Activated T-cell treated with anti-CD3 and anti-CD28 coated beads, Interleukin-2, amount 50 U/mL, for 4 hours (primary cell): ENCODE data around the gene CEP57L1. TPM values are rescaled to one million over a fixed set of nuclear protein-coding genes. Genes with fewer than 3 reads are reported as not detected.
"Not testable (repeated sequence)": the region's sequence is repeated elsewhere in the genome, so short reads cannot be mapped to it uniquely, and the experiment has no call there.

Source experiments
- ATAC-seq, 2 donors: fragments of 200-7000 bp; cut with Tn5 transposase; one replicate each; pipeline ENCODE4 v1.10.0; 2021
- DNase-seq: peaks from one replicate; pipeline ENCODE4 v3.0.0-alpha.2; 2020
- H3K27me3 Mint-ChIP-seq: one replicate; pipeline ENCODE4 v1.8.0; 2021; ENCODE audit warnings: low read depth, mixed read lengths
- H3K36me3 Mint-ChIP-seq: one replicate; pipeline ENCODE4 v1.8.0; 2022; ENCODE audit warnings: mixed read lengths; ENCODE audit not compliant: insufficient read depth
- H3K4me1 Mint-ChIP-seq: one replicate; pipeline ENCODE4 v1.8.0; 2021; ENCODE audit warnings: low read depth, mixed read lengths
- H3K4me3 Mint-ChIP-seq: one replicate; pipeline ENCODE4 v1.8.0; 2021; ENCODE audit warnings: mild to moderate bottlenecking, moderate library complexity, mixed read lengths
- H3K9me3 Mint-ChIP-seq: one replicate; pipeline ENCODE4 v1.8.0; 2021; ENCODE audit warnings: mixed read lengths
- total RNA-seq, 3 donors: library from RNA; stranded (reverse); gene quantifications; one replicate each; pipeline ENCODE4 v1.2.1, GENCODE V29; 2021

The CEP57L1 gene
- total RNA-seq, 3 donors from 2014 or later = 7.5 to 8.2 (median 7.6) TPM

DNA sequence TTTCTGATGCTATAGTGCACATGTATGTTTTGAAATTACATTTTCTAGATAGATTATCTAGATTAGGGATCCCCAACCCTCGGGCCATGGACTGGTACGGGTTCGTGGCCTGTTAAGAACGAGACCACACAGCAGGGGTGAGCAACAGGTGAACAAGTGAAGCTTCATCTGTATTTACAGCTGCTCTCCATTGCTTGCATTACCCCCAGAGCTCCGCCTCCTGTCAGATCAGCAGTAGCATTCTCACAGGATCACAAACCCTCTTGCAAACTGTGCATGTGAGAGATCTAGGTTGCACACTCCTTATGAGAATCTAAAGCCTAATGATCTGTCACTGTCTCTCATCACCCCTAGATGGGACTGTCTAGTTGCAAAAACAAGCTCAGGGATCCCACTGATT, 10.4 kb downstream of the CEP57L1 start:
- Mint-ChIP-seq H3K27me3 (no peaks in the 10 kb centered on the region), H3K9me3 (no peaks in the 10 kb centered on the region), H3K4me3 (no peak overlapping the region), H3K36me3 (peaks cover 5% of the 10 kb centered on the region), H3K4me1 (peaks cover 2% of the 10 kb centered on the region)
- DNase-seq (no peak), ATAC-seq (no peak)

DNA sequence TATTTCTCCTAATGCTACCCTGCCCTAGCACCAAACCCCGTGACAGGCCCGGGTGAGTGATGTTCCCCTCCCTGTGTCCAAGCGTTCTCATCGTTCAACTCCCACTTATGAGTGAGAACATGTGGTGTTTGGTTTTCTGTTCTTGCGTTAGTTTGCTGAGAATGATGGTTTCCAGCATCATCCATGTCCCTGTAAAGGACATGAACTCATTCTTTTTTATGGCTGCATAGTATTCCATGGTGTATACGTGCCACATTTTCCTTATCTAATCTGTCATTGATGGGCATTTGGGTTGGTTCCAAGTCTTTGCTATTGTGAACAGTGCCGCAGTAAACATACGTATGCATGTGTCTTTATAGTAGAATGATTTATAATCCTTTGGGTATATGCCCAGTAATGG, 14.4 kb downstream of the CEP57L1 start:
- H3K4me1 Mint-ChIP-seq, ATAC-seq, H3K36me3 Mint-ChIP-seq, H3K4me3 Mint-ChIP-seq, DNase-seq, H3K9me3 Mint-ChIP-seq, H3K27me3 Mint-ChIP-seq: not testable (repeated sequence)

DNA sequence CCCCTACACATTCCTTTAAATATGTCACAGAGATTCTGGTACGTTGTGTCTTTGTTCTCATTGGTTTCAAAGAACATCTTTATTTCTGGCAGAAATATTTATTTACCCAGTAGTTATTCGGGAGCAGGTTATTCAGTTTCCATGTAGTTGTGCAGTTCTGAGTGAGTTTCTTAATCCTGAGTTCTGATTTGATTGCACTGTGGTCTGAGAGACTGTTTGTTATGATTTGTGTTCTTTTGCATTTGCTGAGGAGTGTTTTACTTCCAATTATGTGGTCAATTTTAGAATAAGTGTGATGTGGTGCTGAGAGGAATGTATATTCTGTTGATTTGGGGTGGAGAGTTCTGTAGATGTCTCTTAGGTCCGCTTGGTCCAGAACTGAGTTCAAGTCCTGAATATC, 17.4 kb downstream of the CEP57L1 start:
- not testable (repeated sequence) for H3K27me3 Mint-ChIP-seq, DNase-seq, H3K9me3 Mint-ChIP-seq, H3K4me1 Mint-ChIP-seq, H3K36me3 Mint-ChIP-seq, H3K4me3 Mint-ChIP-seq, ATAC-seq

DNA sequence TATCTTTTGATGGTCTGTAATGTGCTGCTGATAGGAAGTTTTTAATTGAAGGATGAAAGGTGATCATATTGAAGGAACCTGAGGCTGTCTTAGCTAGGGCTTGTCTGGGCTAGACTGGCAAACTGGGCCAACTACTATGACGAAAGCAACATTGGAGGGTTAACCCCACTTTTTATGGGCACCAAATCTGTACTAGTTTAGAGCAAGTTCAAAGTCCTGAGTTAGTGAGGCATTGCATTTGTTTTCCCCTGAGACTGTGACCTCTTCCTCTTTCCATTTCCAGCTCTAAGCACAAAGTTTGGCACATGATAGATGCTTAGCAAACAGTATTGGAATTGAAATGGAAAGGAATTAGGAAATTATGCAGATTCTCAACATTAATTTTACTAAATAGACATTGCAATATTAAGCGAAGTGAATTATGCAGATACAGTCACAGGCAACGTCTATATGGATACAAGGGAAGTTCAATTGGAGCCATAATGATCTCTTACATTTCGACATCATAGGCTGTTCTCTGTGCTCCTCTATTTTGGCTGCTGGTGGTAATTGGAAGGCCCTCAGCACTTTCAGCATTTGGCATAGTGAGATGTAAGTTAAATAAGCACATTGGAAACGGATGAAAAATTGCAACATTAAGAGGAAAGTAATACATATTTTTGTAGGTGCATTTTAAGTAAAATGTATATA, 22.2 kb downstream of the CEP57L1 start:
- Mint-ChIP-seq H3K4me3 (no peak overlapping the region), H3K9me3 (no peaks in the 10 kb centered on the region), H3K36me3 (no peaks in the 10 kb centered on the region), H3K27me3 (no peaks in the 10 kb centered on the region), H3K4me1 (peaks cover 15% of the 10 kb centered on the region)
- DNase-seq = no peak
- ATAC-seq = no peak

DNA sequence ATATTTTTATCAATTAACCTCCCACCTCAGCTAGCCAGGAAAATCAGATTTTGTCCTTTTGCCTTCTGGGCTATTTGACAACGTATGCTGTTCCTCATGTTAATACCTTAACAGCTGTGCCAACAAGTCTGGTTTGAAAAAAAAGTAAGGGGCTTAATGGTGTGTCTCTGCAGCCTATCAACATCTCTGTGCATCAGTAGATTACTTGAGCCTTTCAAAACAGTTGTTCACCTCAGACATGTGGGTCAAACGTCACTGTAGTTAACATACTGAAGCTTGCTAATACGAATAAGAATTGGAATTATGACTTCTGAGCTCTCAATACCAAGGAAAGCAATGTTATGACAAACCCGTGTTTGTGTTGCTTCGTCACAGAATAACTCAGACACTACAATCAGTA, 23.0 kb downstream of the CEP57L1 start:
- Mint-ChIP-seq H3K4me3 (no peak overlapping the region), H3K36me3 (no peaks in the 10 kb centered on the region), H3K27me3 (no peaks in the 10 kb centered on the region), H3K9me3 (no peaks in the 10 kb centered on the region), H3K4me1 (peaks cover 12% of the 10 kb centered on the region)
- DNase-seq = no peak
- ATAC-seq = no peak

DNA sequence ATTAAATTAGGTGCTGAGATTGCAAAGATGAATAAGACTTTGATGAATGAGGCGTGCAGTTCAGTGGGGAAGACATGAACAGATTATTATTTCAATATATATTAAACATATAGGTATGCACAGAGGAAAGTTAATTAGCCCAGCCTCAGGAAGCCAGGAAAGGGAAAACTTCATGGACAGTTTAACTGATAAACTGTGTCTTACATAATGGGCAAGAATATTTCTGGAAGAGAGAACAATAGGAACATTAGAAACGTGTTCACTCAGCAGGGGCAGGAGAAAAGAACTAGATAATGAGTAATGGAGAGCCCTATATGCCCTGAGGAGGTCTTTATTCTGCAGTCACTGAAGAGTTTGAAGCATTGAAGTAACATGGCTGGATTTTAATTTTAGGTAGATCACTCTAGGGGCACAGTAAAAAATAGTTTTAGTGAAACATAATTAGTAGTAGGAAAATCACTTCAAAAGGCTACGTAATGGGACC, 23.6 kb downstream of the CEP57L1 start:
- Mint-ChIP-seq H3K9me3 (no peaks in the 10 kb centered on the region), H3K4me1 (peaks cover 12% of the 10 kb centered on the region), H3K27me3 (no peaks in the 10 kb centered on the region), H3K36me3 (no peaks in the 10 kb centered on the region), H3K4me3 (no peak overlapping the region)
- DNase-seq = no peak
- ATAC-seq = no peak

DNA sequence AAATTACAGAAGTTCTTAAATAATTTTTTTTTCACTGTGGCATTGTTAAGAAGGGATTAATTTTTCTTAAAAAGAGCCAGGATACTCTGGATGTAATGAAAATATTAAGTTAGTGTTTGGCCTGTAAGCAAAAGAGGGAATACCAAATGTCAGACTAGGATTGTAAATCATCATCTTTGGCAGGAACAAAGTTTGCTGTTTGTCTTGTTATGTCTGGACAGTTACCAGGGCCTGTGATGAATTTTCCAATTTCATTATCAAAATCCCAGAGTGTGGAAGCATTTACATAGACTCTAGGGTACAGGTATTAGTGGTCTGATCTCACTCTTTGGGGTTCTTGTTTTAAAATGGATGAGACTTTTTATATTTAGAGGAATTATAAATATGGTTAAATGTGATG, 26.1 kb downstream of the CEP57L1 start:
- H3K9me3 Mint-ChIP-seq = no peaks in the 10 kb centered on the region
- no peak for ATAC-seq
- no peaks in the 10 kb centered on the region for H3K27me3 Mint-ChIP-seq
- H3K4me1 Mint-ChIP-seq = peaks cover 12% of the 10 kb centered on the region
- no peak for DNase-seq
- H3K36me3 Mint-ChIP-seq = peaks cover 3% of the 10 kb centered on the region
- H3K4me3 Mint-ChIP-seq = no peak overlapping the region

DNA sequence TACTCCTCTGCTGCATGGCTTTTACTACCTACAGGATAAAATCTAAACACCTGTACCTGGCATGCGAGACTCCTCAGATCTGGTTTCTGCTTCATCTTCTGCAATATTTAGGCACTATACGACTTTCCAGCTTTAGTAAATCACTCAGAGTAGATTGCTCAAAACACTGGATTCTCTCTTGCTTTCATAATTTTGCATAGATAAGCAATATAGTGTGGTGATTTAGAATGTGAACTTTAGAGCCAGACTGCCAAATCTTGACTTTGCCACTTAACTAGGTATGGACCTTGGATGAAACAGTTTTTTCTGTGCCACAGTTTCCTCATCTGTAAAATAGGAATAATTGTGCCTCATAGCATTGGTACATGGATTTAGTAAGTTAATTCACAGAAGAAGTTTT, 28.9 kb downstream of the CEP57L1 start:
- Mint-ChIP-seq H3K9me3 (no peaks in the 10 kb centered on the region), H3K4me1 (peaks cover 12% of the 10 kb centered on the region), H3K27me3 (no peaks in the 10 kb centered on the region), H3K4me3 (no peak overlapping the region), H3K36me3 (peaks cover 6% of the 10 kb centered on the region)
- DNase-seq (no peak), ATAC-seq (no peak)

DNA sequence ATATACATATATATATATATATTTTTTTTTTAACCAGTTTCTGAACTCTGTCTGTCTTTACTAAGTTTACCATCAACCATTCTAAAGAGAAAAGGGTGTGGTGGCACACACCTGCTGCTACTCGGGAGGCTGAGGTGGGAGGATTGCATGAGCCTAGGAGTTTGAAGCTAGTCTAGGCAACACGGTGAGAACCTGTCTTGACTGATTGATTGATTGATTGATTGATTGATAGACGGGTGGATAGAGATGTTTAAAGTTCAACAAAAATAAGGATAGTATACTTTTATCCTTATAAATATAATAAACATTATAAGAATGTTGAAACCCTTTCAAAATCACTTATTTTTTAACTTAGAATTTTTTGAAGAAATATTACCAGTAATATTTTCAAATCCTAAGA, 30.2 kb downstream of the CEP57L1 start:
- no peak for ATAC-seq
- Mint-ChIP-seq H3K4me1 (peaks cover 7% of the 10 kb centered on the region), H3K4me3 (no peak overlapping the region), H3K9me3 (no peaks in the 10 kb centered on the region), H3K27me3 (no peaks in the 10 kb centered on the region), H3K36me3 (peaks cover 9% of the 10 kb centered on the region)
- no peak for DNase-seq

DNA sequence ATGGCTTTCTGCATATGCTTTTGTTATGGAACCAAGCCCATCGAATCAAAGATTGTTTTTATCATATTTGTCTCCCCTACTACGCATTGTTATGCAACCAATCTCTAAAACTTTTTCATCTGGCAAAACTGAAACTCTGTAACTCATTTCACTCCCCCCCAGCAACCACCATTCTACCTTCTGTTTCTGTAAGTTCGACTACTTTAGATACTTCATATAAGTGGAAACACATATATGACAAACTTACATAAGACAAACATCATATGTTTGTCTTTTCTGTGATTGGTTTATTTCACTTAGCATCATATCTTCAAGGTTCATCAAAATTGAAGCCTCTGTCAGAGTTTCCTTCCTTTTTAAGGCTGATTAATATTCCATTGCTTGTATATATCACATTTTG, 34.8 kb downstream of the CEP57L1 start:
- no peaks in the 10 kb centered on the region for H3K27me3 Mint-ChIP-seq
- no peak for ATAC-seq
- peaks cover 3% of the 10 kb centered on the region for H3K9me3 Mint-ChIP-seq
- no peak overlapping the region for H3K4me3 Mint-ChIP-seq
- peaks cover 9% of the 10 kb centered on the region for H3K36me3 Mint-ChIP-seq
- DNase-seq = no peak
- H3K4me1 Mint-ChIP-seq = peaks cover 1% of the 10 kb centered on the region

DNA sequence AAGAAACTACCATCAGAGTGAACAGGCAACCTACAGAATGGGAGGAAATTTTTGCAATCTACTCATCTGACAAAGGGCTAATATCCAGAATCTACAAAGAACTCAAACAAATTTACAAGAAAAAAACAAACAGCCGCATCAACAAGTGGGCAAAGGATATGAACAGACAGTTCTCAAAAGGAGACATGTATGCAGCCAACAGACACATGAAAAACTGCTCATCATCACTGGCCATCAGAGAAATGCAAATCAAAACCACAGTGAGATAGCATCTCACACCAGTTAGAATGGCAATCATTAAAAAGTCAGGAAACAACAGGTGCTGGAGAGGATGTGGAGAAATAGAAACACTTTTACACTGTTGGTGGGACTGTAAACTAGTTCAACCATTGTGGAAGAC, 40.3 kb downstream of the CEP57L1 start:
- not testable (repeated sequence) for ATAC-seq, H3K4me3 Mint-ChIP-seq, DNase-seq, H3K36me3 Mint-ChIP-seq, H3K9me3 Mint-ChIP-seq, H3K4me1 Mint-ChIP-seq, H3K27me3 Mint-ChIP-seq

DNA sequence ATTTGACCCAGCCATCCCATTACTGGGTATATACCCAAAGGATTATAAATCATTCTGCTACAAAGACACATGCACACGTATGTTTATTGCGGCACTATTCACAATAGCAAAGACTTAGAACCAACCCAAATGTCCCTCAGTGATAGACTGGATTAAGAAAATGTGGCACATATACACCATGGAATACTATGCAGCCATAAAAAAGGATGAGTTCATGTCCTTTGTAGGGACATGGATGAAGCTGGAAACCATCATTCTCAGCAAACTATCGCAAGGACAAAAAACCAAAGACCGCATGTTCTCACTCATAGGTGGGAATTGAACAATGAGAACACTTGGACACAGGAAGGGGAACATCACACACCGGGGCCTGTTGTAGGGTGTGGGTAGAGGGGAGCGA, 40.7 kb downstream of the CEP57L1 start:
- not testable (repeated sequence) for H3K36me3 Mint-ChIP-seq, H3K27me3 Mint-ChIP-seq, H3K4me3 Mint-ChIP-seq, H3K4me1 Mint-ChIP-seq, ATAC-seq, DNase-seq, H3K9me3 Mint-ChIP-seq

DNA sequence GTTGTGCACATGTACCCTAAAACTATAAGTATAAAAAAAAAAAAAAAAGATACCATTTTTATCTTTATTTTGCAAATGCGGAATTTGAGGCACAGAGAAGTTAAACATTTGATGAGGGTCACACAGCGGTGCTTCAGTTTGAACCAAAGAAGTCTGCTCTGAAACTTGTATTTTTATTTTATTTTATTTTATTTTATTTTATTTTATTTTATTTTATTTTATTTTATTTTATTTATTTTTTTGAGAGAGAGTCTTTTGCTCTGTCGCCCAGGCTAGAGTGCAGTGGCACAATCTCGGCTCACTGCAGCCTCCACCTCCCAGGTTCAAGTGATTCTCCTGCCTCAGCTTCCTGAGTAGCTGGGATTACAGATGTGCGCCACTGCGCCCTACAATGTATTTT, 41.2 kb downstream of the CEP57L1 start:
- not testable (repeated sequence) for ATAC-seq, H3K9me3 Mint-ChIP-seq, H3K27me3 Mint-ChIP-seq, H3K36me3 Mint-ChIP-seq, H3K4me3 Mint-ChIP-seq, DNase-seq, H3K4me1 Mint-ChIP-seq

DNA sequence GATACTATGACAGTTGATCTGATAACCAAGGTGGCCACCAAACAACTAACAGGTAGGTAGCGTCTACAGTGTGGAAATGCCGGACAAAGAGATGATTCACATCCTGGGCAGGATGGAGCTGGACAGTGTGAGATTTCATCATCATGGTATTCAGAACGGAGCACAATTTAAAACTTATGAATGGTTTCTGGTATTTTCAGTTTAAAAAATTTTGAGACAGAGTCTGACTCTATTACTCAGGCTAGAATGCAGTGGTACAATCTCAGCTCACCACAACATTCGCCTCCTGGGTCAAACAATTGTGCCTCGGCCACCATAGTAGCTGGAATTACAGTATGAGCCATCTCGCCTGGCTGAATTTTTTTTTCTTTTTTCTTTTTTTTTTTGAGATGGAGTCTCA, 43.8 kb downstream of the CEP57L1 start:
- no peaks in the 10 kb centered on the region for H3K4me1 Mint-ChIP-seq
- H3K4me3 Mint-ChIP-seq = no peak overlapping the region
- H3K9me3 Mint-ChIP-seq = peaks cover 3% of the 10 kb centered on the region
- H3K36me3 Mint-ChIP-seq = peaks cover 2% of the 10 kb centered on the region
- no peaks in the 10 kb centered on the region for H3K27me3 Mint-ChIP-seq
- no peak for ATAC-seq
- no peak for DNase-seq

DNA sequence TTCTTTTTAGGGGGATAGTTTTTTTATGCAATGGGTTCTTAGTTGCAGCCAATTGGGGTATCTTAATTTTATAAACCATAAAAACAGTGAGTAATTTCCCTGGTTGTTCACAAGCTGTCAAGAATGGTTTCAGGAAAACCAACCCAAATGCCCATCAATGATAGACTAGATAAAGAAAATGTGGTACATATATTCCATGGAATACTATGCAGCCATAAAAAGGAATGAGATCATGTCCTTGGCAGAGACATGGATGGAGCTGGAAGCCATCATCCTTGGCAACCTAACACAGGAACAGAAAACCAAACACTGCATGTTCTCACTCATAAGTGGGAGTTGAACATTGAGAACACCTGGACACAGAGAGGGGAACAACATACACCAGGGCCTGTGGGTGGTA, 46.8 kb downstream of the CEP57L1 start:
- not testable (repeated sequence) for DNase-seq, H3K4me3 Mint-ChIP-seq, H3K36me3 Mint-ChIP-seq, H3K9me3 Mint-ChIP-seq, ATAC-seq, H3K27me3 Mint-ChIP-seq, H3K4me1 Mint-ChIP-seq

DNA sequence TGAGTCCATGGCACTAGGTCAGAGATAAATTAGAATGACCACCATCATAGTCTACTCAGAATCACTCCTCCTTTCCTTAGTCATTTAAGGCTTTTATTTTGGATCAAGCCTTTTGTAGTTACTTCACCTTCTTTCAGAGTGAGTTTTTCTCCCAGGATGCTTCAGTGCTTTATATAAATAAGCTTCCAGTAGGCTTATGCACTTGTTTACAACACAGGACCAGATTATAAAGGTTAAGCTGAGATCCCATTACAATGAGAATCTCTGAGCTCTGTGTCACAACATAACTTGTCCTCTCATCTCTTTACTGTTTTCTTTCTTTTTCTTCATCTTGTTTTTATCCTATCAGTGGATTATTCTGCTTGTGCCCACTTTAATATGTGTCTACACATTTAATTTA, 47.9 kb downstream of the CEP57L1 start:
- Mint-ChIP-seq H3K27me3 (no peaks in the 10 kb centered on the region), H3K36me3 (peaks cover 9% of the 10 kb centered on the region), H3K4me1 (no peaks in the 10 kb centered on the region), H3K4me3 (no peak overlapping the region), H3K9me3 (no peaks in the 10 kb centered on the region)
- DNase-seq (no peak), ATAC-seq (no peak)
